AG04449 (cell line): ENCODE results near the gene ARL14.
A peak's percentile ranks its signal among the peaks of the same experiment; 100 is the strongest.

Experiments used
- CTCF ChIA-PET: fragments of 350-600 bp; formaldehyde crosslinking; extraction: SDS; loops from one replicate; lab custom pipeline; 2021; ENCODE audit warnings: antibody characterized with exemption; lab: Yijun Ruan, JAX
- POLR2A ChIA-PET: fragments of 400-600, 350-600 bp; formaldehyde crosslinking; extraction: SDS; loops from one replicate; lab custom pipeline; 2020; ENCODE audit warnings: antibody characterized with exemption, inconsistent platforms; lab: Yijun Ruan, JAX
- DNase-seq: peaks from one replicate; pipeline ENCODE4 v3.0.0-alpha.2; 2010; ENCODE audit warnings: low read depth, low spot score
- H3K4me3 ChIP-seq: 2 replicates; pipeline ENCODE4 v1.5.1; 2011; ENCODE audit warnings: low read depth, mild to moderate bottlenecking, control low read depth, low read length
- CTCF ChIP-seq: IDR thresholded peaks from one replicate; pipeline ENCODE4 v1.5.1; 2011; ENCODE audit warnings: mild to moderate bottlenecking, moderate library complexity, low read length, control low read depth, inconsistent platforms; ENCODE audit not compliant: insufficient read depth; ENCODE audit errors: missing control alignments

The ARL14 gene

GRCh38 chr3:160720123-160720746 is 43.3 kb downstream of the ARL14 start:
- ChIA-PET CTCF (no interaction called here), POLR2A (no interaction called here)
- no peak for DNase-seq
- TF ChIP-seq CTCF, result peak; percentile 11
- H3K4me3 ChIP-seq, result no peak overlapping the region

GRCh38 chr3:160722331-160722730 is 45.4 kb downstream of the ARL14 start:
- CTCF ChIA-PET, result no interaction called here
- no peak for DNase-seq
- TF ChIP-seq CTCF, result no peak
- POLR2A ChIA-PET, result no interaction called here
- no peak overlapping the region for H3K4me3 ChIP-seq

- TF ChIP-seq CTCF, result no peak
- ChIA-PET POLR2A (no interaction called here), CTCF (no interaction called here)
- H3K4me3 ChIP-seq, result no peak overlapping the region
- no peak for DNase-seq
These were observed 48.4 kb downstream of the ARL14 start for GRCh38 chr3:160725338-160725737.
